ENCODE measurements around the gene CIC. TPM values are rescaled to one million over a fixed set of nuclear protein-coding genes. Genes with fewer than 3 reads are reported as not detected.

CIC gene
- total and polyA plus RNA-seq, 9 of the 15 experiments (the other 6 are each of a cell fraction or from before 2014, with no cell fraction given), result 0.07 to 44.7 (median 8.6) TPM

GRCh38 chr19:42230571-42230970 lies 38.5 kb upstream of the CIC start:
- no peak overlapping the region for H2AFZ ChIP-seq (ENCODE audit: low read depth, low read length)
- intact Hi-C loops (cut with micrococcal nuclease), result no loop called here
- H3K79me2 ChIP-seq (ENCODE audit: control insufficient read depth, insufficient read depth, low read length), result peaks cover 40% of the 10 kb centered on the region
- peak overlapping the region; percentile 75; the same call in 1 of the 3 replicates for H3K27ac ChIP-seq (ENCODE audit: extremely low read depth, low read depth, low read length)
- ATAC-seq, result no peak
- in situ Hi-C loops (cut with MboI), result no loop called here
- WGBS (ENCODE audit: insufficient coverage, low coverage, missing lambda C conversion rate), result 100% methylated on average over 4 of the region's 4 CpGs
- peaks cover 21 to 35% of the 10 kb centered on the region in 2 experiments for H3K4me1 ChIP-seq (replicated peaks in 1 of 2; ENCODE audit: control insufficient read depth in 2 of 2, insufficient read depth in 2 of 2, low read length in 2 of 2)
- H3K27me3 ChIP-seq (ENCODE audit: control insufficient read depth in 2 of 2, insufficient read depth in 2 of 2, low read length in 2 of 2), result no peaks in the 10 kb centered on the region
- no peak overlapping the region for H3K4me2 ChIP-seq (ENCODE audit: insufficient read depth, low read length)
- peaks cover 3% of the 10 kb centered on the region for H3K9me1 ChIP-seq (ENCODE audit: control insufficient read depth, insufficient read depth, low read length)
- TF ChIP-seq NR2F6 (CRISPR knock-in tag; IDR thresholded peaks at IDR 0.05) (no peak), RBFOX2 (IDR thresholded peaks at IDR 0.05; ENCODE audit: low read depth, low read length) (peak; percentile 32; the same call in 1 of the 2 replicates), ZNF3 (CRISPR knock-in tag; IDR thresholded peaks at IDR 0.05) (no peak), POLR2G (IDR thresholded peaks at IDR 0.05; ENCODE audit: low read depth, low read length) (0 out of 2 replicates have a peak, but pooled peaks have one; percentile 28), TCF3 (CRISPR knock-in tag; IDR thresholded peaks at IDR 0.05) (no peak), HCFC1 (IDR thresholded peaks at IDR 0.05; ENCODE audit: low read depth, low read length) (no peak)
- no peaks in the 10 kb centered on the region for H3K9me3 ChIP-seq (replicated peaks; ENCODE audit: control insufficient read depth, insufficient read depth, low read depth, low read length)
- H3K9ac ChIP-seq (ENCODE audit: insufficient read depth in 1 of 2, low read depth in 2 of 2, low read length in 2 of 2), result peak overlapping the region in 1 of 2 experiments; percentile 77; a peak in 1 of 4 replicates
- peaks cover 97% of the 10 kb centered on the region for H3K36me3 ChIP-seq (ENCODE audit: control insufficient read depth, insufficient read depth, low read length)
- CTCF ChIA-PET (ENCODE audit: low intra/inter-chr PET ratio), result no interaction called here
- no peak for FAIRE-seq
- POLR2A ChIA-PET, result interaction anchor here (2.9 to 7.2 kb wide), 2 partner anchors 9 to 11 kb away, joined by 28 to 116 read pairs; partner anchors contain the start of genes GSK3A and ZNF526
- DNase-seq (ENCODE audit: extremely low read depth in 1 of 4, low spot score in 3 of 4), result peak in 1 of 4 experiments; percentile 48
- no TSS peak for BruUV-seq (replicated peaks)
- peaks cover 34% of the 10 kb centered on the region for H4K20me1 ChIP-seq (replicated peaks; ENCODE audit: control insufficient read depth, insufficient read depth, low read length)
- no peak overlapping the region for H3K4me3 ChIP-seq

GRCh38 chr19:42232435-42232834 lies 36.6 kb upstream of the CIC start:
- no peak for FAIRE-seq
- WGBS (ENCODE audit: insufficient coverage, low coverage, missing lambda C conversion rate), result 90% methylated on average over 10 of the region's 10 CpGs
- Histone ChIP-seq H3K27ac (ENCODE audit: extremely low read depth, low read depth, low read length) (0 out of 3 replicates have a peak overlapping the region, but pooled peaks have one; percentile 5), H3K4me2 (ENCODE audit: insufficient read depth, low read length) (no peak overlapping the region), H2AFZ (ENCODE audit: low read depth, low read length) (no peak overlapping the region), H3K4me1 (replicated peaks in 1 of 2; ENCODE audit: control insufficient read depth in 2 of 2, insufficient read depth in 2 of 2, low read length in 2 of 2) (peaks cover 21 to 26% of the 10 kb centered on the region in 2 experiments), H3K79me2 (ENCODE audit: control insufficient read depth, insufficient read depth, low read length) (peaks cover 30% of the 10 kb centered on the region), H3K9ac (ENCODE audit: insufficient read depth in 1 of 2, low read depth in 2 of 2, low read length in 2 of 2) (0 out of 4 replicates have a peak overlapping the region, but pooled peaks of 1 of the 2 experiments have one; percentile 21), H4K20me1 (replicated peaks; ENCODE audit: control insufficient read depth, insufficient read depth, low read length) (peaks cover 28% of the 10 kb centered on the region), H3K9me3 (replicated peaks; ENCODE audit: control insufficient read depth, insufficient read depth, low read depth, low read length) (no peaks in the 10 kb centered on the region), H3K9me1 (ENCODE audit: control insufficient read depth, insufficient read depth, low read length) (peaks cover 3% of the 10 kb centered on the region), H3K27me3 (ENCODE audit: control insufficient read depth in 2 of 2, insufficient read depth in 2 of 2, low read length in 2 of 2) (no peaks in the 10 kb centered on the region), H3K4me3 (no peak overlapping the region), H3K36me3 (ENCODE audit: control insufficient read depth, insufficient read depth, low read length) (peaks cover 98% of the 10 kb centered on the region)
- ChIA-PET CTCF (ENCODE audit: low intra/inter-chr PET ratio) (no interaction called here), POLR2A (interaction anchor here (0.8 to 2.3 kb wide), 3 partner anchors 10 to 19 kb away, joined by 3 to 23 read pairs (median 4); partner anchors contain the start of gene GSK3A)
- no peak for ATAC-seq
- intact Hi-C loops (cut with micrococcal nuclease) (no loop called here), in situ Hi-C loops (cut with MboI) (no loop called here)
- no TSS peak for BruUV-seq (replicated peaks)
- DNase-seq (ENCODE audit: extremely low read depth in 1 of 4, low spot score in 3 of 4), result no peak
- TF ChIP-seq POLR2G (IDR thresholded peaks at IDR 0.05; ENCODE audit: low read depth, low read length) (peak; percentile 47; the same call in 1 of the 2 replicates), RBFOX2 (IDR thresholded peaks at IDR 0.05; ENCODE audit: low read depth, low read length) (peak; percentile 57), PBX2 (CRISPR knock-in tag; IDR thresholded peaks at IDR 0.05; ENCODE audit: low read depth) (no peak), PBX2 (tag; conservative IDR thresholded peaks at IDR 0.05; ENCODE audit: low read depth) (no peak), CREB5 (CRISPR knock-in tag; IDR thresholded peaks at IDR 0.05) (no peak), POLR2A (conservative IDR thresholded peaks at IDR 0.05) (peak; percentile 45), ILK (tag; IDR thresholded peaks at IDR 0.05; ENCODE audit: borderline replicate concordance, low read depth) (no peak), SAFB (IDR thresholded peaks at IDR 0.05; ENCODE audit: borderline replicate concordance, low read depth, low read length) (no peak)
